T-helper 1 cell (primary cell): Measurements from ENCODE around the gene PACSIN3.
"Not testable (repeated sequence)": the region's sequence is repeated elsewhere in the genome, so short reads cannot be mapped to it uniquely, and the experiment has no call there.

Source experiments
- DNase-seq, 5 donors: peaks; one replicate each; pipeline ENCODE4 v3.0.0-alpha.2; 2012 to 2020

The PACSIN3 gene

GRCh38 chr11:47191137-47191536, 4.9 kb upstream of the PACSIN3 start:
- DNase-seq = not testable (repeated sequence)

DNA sequence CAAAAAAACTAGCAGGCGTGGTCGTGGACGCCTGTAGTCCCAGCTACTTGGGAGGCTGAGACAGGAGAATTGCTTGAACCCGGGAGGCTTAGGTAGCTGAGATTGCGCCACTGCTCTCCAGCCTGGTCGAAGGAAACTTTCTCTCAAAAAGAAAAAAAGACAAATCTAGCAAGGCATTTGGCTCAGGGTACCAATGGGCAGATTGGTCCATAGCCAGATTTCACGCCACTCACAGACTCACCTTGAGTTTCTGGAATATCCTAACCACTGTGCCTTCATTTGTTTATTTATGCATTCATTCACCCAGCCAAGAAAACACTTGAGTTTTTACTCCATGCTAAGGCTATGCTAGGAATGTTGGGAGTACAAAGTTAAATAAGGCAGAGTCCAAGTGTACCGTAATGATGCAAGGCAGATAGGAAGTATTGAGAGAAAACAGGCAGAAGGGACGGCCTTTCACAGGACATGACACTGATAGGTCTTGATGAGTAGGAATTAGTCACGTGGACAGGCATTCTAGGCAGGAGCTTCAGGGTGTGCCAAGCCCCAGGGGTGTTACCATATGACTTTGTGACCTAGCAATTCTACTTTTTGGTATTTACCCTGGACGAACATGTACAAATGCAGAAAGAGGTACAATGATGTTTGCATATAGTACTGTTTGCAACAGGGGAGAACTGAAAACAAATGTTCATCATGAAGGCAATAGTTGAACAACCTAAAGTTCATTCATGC, 3.0 kb upstream of the PACSIN3 start:
- no peak for DNase-seq

DNA sequence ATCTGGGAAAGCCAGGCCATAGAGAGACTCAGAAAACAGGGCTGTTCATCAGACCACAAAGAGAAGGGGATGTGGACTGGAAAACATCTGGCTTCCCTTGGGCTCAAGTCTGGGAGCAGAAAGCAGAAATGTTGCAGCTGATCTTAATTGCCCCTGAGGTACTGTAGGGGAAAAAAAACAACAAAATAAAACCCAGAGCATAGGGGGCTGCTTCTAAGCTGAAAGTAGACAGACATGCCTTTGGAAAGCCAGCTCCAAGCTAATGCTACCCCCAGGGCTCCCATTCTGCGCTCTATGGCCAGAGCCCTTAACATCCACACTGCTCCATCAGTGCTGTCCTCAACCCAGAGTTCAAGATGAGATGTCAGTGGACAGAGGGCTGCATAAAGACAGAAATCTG, 2.0 kb upstream of the PACSIN3 start:
- no peak for DNase-seq

GRCh38 chr11:47187723-47188122, 1.5 kb upstream of the PACSIN3 start:
- no peak for DNase-seq

GRCh38 chr11:47186700-47187695, 764 bp upstream of the PACSIN3 start:
- DNase-seq = peak in 2 of 5 donors; percentile 38 to 50

GRCh38 chr11:47185305-47186075, 744 bp downstream of the PACSIN3 start:
- DNase-seq = no peak

DNA sequence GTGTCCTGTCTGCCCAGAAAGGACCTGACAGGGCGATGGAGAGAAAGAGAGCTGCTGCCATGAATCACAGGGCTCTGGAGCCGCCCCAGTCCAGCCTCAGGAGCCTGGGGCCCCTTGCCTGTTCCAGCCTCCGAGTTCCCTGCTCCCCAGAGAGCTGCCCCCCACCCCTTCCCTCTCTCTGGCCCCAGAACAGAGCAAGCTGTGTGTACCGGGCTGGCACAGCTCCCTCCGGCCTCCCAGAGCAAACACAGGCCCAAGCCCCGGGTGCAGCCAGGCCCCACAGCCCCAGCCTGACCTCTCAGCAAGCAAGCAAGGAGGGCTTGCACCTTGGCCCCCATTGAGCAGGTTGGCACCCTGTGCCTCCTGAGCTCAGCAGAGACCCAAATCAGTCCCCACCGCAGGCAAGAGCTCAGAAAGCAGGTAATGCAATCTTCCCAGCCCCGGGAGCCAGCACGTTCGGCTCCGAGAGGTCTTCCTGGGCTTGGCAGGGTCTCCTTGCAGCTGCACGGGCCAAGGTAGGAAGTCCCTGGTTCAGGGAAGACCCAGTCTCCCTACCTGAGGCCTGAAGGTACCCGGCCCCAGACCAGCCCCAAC, 1.4 kb downstream of the PACSIN3 start:
- DNase-seq = no peak

GRCh38 chr11:47183969-47184368, 2.3 kb downstream of the PACSIN3 start:
- no peak for DNase-seq

GRCh38 chr11:47183031-47183856, 3.0 kb downstream of the PACSIN3 start:
- DNase-seq = no peak

DNA sequence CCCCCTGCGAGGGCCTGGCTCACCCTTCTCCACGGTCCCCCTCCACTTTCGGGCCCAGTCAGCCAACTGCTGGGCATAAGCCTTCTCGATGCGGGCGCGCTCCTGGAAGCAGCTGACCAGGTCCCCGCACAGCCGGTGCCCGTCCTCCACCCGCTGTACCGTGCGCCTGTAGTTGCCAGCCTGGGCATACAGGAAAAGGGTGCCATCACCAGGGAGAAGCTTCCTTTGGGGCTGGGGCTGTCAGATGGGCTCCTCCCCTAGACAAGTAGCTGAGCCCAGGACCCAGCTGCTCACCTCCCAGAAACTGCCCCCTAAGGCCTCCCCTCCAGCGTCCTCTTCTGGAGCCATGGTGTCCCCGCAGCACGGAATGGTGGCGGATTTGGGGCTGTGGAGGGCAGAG, 3.9 kb downstream of the PACSIN3 start:
- DNase-seq = no peak

DNA sequence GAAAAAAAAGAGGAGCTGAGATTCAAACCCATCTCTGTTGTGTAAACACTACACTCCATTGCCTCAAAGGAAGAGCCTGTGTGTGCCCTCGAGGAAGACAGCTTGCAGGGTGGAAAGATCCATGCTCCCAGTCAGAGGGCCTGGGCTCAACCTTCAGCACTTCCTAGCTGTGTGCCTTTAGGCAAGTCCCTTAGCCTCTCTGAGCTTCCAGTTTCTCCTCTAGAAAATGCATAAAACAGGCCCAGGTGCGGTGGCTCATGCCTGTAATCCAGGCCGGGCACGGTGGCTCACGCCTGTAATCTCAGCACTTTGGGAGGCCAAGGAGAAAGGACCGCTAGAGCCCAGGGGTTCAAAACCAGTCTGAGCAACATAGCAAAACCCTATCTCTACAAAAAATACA, 5.0 kb downstream of the PACSIN3 start:
- DNase-seq = no peak

GRCh38 chr11:47180006-47180787, 6.0 kb downstream of the PACSIN3 start:
- no peak for DNase-seq

DNA sequence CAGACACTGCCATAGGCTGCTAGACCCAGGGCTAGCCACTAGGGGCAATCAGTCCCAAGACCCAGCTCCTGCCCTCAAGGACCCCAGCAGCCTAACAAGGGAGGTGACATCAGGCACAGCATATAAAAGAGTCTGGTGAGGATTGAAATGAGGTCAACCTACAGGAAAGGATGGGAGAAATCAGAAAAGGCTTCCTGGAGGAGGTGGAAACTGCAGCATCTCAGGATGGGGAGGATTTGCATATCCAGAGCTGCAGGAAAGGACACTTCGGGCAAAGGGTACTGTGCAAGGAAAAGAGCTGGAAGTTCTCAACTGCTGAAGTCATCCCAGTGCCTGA, 6.6 kb downstream of the PACSIN3 start:
- DNase-seq = peak in 1 of 5 donors; percentile 52

GRCh38 chr11:47178737-47179654, 7.2 kb downstream of the PACSIN3 start:
- no peak for DNase-seq

- no peak for DNase-seq
Measured at GRCh38 chr11:47178316-47178715, 7.9 kb downstream of the PACSIN3 start.

- no peak for DNase-seq
Measured at GRCh38 chr11:47177846-47178245, 8.4 kb downstream of the PACSIN3 start.

GRCh38 chr11:47177229-47177845, 8.9 kb downstream of the PACSIN3 start:
- DNase-seq = peak; percentile 44 to 84 (median 66)

GRCh38 chr11:47176328-47177228, 9.7 kb downstream of the PACSIN3 start, which contains the start of gene ARFGAP2:
ARFGAP2 (minus strand) TSS chr11:47176879; CDS start chr11:47176853, 26 bp downstream.
- peak; percentile 91 to 98 (median 94) for DNase-seq
